K562 (cell line): ENCODE data around the gene POMP. TPM values are rescaled to one million over a fixed set of nuclear protein-coding genes. Genes with fewer than 3 reads are reported as not detected.

Experiments
- CBX1 ChIP-seq: sonication (generic); IDR thresholded peaks from 2 replicates; pipeline ENCODE4 v1.6.1; 2016; ENCODE audit warnings: antibody characterized with exemption, low read depth, mild to moderate bottlenecking
- ELF2 ChIP-seq: fragments of 250-450 bp; sonication (Bioruptor Pico); IDR thresholded peaks from 2 replicates; pipeline ENCODE4 v1.5.0; 2021; ENCODE audit warnings: mild to moderate bottlenecking
- HDAC1 ChIP-seq, 2 experiments: fragments of 450-650 bp; IDR thresholded peaks; 2 replicates each; pipeline ENCODE4 v1.6.1; 2016 to 2017; ENCODE audit warnings: inconsistent platforms in 1 of 2, mild to moderate bottlenecking in 1 of 2, moderate library complexity in 1 of 2
- KDM4B ChIP-seq, 2 experiments: fragments of 450-650 bp in 1 of 2; sonication (generic) in 1 of 2; IDR thresholded peaks; 2 replicates each; pipeline ENCODE4 v1.6.1; 2016 to 2017; ENCODE audit warnings: borderline replicate concordance in 2 of 2, antibody characterized with exemption in 1 of 2, low read depth in 1 of 2, mild to moderate bottlenecking in 1 of 2
- MYC ChIP-seq, 2 experiments: fragments of 250-450 bp in 1 of 2; sonication (Bioruptor Pico) in 1 of 2; IDR thresholded peaks; 2 replicates each; pipeline versions ENCODE4 v1.5.1 to v1.6.1; 2012 to 2021; ENCODE audit warnings: low read depth in 2 of 2, borderline replicate concordance in 1 of 2, improper control_type of control experiment in 1 of 2, low read length in 1 of 2, mild to moderate bottlenecking in 1 of 2, moderate library complexity in 1 of 2
- PHF20 ChIP-seq: fragments of 450-650 bp; IDR thresholded peaks from 2 replicates; pipeline ENCODE4 v1.6.1; 2018; ENCODE audit not compliant: partially characterized antibody
- SIN3A ChIP-seq, 2 experiments: fragments of 150-350 bp in 1 of 2; IDR thresholded peaks; 2 replicates each; pipeline ENCODE4 v1.6.1; 2011 to 2016; ENCODE audit warnings: borderline replicate concordance in 2 of 2, low read depth in 2 of 2, low read length in 2 of 2, mild to moderate bottlenecking in 2 of 2, moderate library complexity in 2 of 2; ENCODE audit not compliant: control insufficient read depth in 1 of 2
- TAF7 ChIP-seq: fragments of 450-650 bp; IDR thresholded peaks from 2 replicates; pipeline ENCODE4 v1.6.1; 2016; ENCODE audit warnings: missing genetic modification characterization, missing compliant biosample characterization
- UBTF ChIP-seq, 2 experiments: IDR thresholded peaks; 2 replicates each; pipeline ENCODE4 v1.6.1; 2012; ENCODE audit warnings: improper control_type of control experiment in 2 of 2, low read depth in 2 of 2, low read length in 2 of 2, borderline replicate concordance in 1 of 2
- XRCC3 ChIP-seq: fragments of 450-650 bp; IDR thresholded peaks from 2 replicates; pipeline ENCODE4 v1.6.1; 2017; ENCODE audit warnings: mild to moderate bottlenecking, moderate library complexity
- ZBTB40 ChIP-seq, 2 experiments: fragments of 450-650 bp in 1 of 2; sonication (generic) in 1 of 2; formaldehyde crosslinking in 1 of 2; IDR thresholded peaks; 2 replicates each; pipeline versions ENCODE4 v1.7.1 to v1.9.0; 2016 to 2022; ENCODE audit warnings: inconsistent platforms in 1 of 2, mild to moderate bottlenecking in 1 of 2, missing genetic modification reagents in 1 of 2
- ZNF436 ChIP-seq: fragments of 250-450, 450-650 bp; sonication (Bioruptor Pico); formaldehyde crosslinking; IDR thresholded peaks from 2 replicates; pipeline ENCODE4 v1.7.0; 2020; ENCODE audit warnings: mild to moderate bottlenecking
- ZNF507 ChIP-seq: conservative IDR thresholded peaks from 2 replicates; pipeline ENCODE4 v1.6.1; 2017; ENCODE audit warnings: missing genetic modification characterization, missing compliant biosample characterization
- polyA plus RNA-seq, 8 experiments: library from polyadenylated mRNA; depleted of rRNA in 4 of 8; stranded (reverse) in 5 of 8; unstranded in 3 of 8; fragments of >200 nt; fragmentation: Nextera tagmentation in 2 of 8; fragmentation: Illumina TruSeq in 1 of 8; extraction: Ambion mirVana in 2 of 8; extraction: Trizol in 1 of 8; gene quantifications; 2 replicates each; pipeline versions ENCODE4 v1.2.1 to v1.2.3, GENCODE V29; 2011 to 2014; ENCODE audit warnings: inconsistent platforms in 1 of 8, missing spikeins in 1 of 8
- total RNA-seq, 7 experiments: library from RNA; depleted of rRNA in 6 of 7; stranded (reverse); fragments of >200 nt in 6 of 7; fragmentation: Illumina TruSeq in 2 of 7; extraction: Trizol in 2 of 7; gene quantifications; 2 replicates each; pipeline versions ENCODE4 v1.2.1 to v1.2.3, GENCODE V29; 2011 to 2021; ENCODE audit warnings: low replicate concordance in 1 of 7

Gene POMP
- total and polyA plus RNA-seq, 9 of the 15 experiments (the other 6 are each of a cell fraction or from before 2014, with no cell fraction given): 69.2 to 647 (median 118) TPM

DNA sequence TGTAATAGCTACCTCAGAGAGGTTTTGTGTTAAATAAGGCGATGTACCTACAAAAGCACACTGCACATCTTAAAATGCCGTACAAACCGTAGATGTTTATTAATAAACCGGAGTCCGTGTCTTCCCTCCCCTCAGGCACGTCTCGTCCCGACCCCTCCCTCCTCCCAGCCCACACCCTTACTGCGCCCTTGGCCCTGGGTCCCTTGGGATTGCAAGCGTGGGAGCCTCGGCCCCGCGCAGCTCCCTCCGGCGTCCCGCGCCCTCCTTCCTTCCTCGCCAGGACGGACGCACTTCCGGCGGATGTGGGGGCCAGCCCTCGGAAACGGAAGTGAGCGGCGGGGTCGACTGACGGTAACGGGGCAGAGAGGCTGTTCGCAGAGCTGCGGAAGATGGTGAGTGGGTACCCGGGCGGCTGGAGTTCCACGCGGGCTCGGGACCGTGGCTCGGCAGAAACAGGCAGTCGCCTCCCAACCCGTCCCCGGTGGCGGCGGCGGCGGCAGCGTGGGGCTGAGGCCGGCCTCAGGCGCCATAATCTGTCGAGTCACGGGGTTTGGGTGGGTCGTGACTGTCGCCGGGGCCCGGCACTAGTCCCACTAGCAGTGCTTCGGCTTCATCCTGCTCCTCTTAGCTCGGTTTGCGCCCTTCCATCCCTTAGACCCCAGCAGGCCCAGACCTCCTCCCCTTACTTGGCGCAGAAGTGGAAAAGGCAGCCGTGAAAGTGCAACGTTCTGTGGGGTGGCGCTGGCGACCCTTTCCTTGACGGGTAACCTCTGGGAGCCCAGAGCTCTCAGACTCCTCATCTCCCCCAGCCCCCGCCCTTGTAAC lies at the start of gene POMP (continued):
- TF ChIP-seq SIN3A (IDR thresholded peaks at IDR 0.05; ENCODE audit: borderline replicate concordance in 2 of 2, control insufficient read depth in 1 of 2, low read depth in 2 of 2, low read length in 2 of 2) (peak in 1 of 2 experiments; percentile 45; a peak in 1 of 4 replicates), HDAC1 (IDR thresholded peaks at IDR 0.05) (peak in 1 of 2 experiments; percentile 64; a peak in 2 of 4 replicates), KDM4B (IDR thresholded peaks at IDR 0.05; ENCODE audit: borderline replicate concordance in 2 of 2, low read depth in 1 of 2) (peak in 1 of 2 experiments; percentile 96; a peak in 2 of 4 replicates), PHF20 (peak; percentile 77), ELF2 (peak; percentile 48; the same call in 1 of the 2 replicates), UBTF (IDR thresholded peaks at IDR 0.05; ENCODE audit: borderline replicate concordance in 1 of 2, low read depth in 2 of 2, low read length in 2 of 2) (0 out of 4 replicates have a peak, but pooled peaks have one; percentile 23 to 41), ZNF436 (CRISPR knock-in tag) (no peak), TAF7 (peak; percentile 11; the same call in 1 of the 2 replicates), CBX1 (peak; percentile 47; the same call in 1 of the 2 replicates), XRCC3 (no peak), MYC (IDR thresholded peaks at IDR 0.05; ENCODE audit: low read depth, low read length) (peak; percentile 72), MYC (CRISPR knock-in tag; IDR thresholded peaks at IDR 0.05; ENCODE audit: borderline replicate concordance, low read depth) (0 out of 2 replicates have a peak, but pooled peaks have one; percentile 37), ZBTB40 (IDR thresholded peaks at IDR 0.05) (peak; percentile 98), ZBTB40 (CRISPR knock-in tag; IDR thresholded peaks at IDR 0.05) (no peak), ZNF507 (no peak)
